ENCODE data around the gene RAD51B. TPM values are rescaled to one million over a fixed set of nuclear protein-coding genes. Genes with fewer than 3 reads are reported as not detected.

Gene RAD51B
- total RNA-seq, 1 experiment from 2014 or later = 20.0 TPM

DNA sequence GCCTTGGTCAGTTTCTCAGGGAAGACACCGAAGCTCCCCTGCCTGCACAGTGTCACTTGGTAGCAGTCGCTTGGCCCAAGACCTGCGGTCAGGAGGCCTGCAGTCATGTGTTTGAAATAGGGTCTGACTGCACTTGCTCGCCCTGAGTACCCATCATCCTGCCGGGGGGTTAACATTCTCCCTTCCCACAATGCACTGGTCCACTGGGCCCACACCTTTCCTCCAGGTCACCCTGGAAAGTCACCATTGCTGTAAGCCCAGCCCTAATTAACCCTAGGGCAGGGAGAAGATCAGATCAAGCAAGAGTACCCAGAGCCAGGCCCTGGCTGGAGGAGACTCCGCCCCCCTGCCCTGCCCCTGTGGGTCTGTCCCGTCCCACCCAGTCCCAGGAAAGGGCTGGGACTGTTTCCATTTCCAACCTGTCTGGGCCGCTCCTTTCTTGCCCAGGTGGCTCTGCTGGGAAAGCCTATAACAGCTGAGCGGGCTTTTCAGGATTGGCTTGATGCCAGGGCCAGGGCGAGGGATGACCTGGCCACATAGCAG lies 886.2 kb downstream of the RAD51B start:
- Histone ChIP-seq H3K9me2 (ENCODE audit: insufficient read depth) (no peaks in the 10 kb centered on the region), H3K27me3 (ENCODE audit: insufficient read depth, low read length) (no peaks in the 10 kb centered on the region), H3K9ac (ENCODE audit: low read length) (no peak overlapping the region), H3K27ac (ENCODE audit: low read depth, low read length) (0 out of 2 replicates have a peak overlapping the region, but pooled peaks have one; percentile 4), H3K4me1 (ENCODE audit: control insufficient read depth in 1 of 2, insufficient read depth in 2 of 2, low read length in 2 of 2) (peaks cover 27 to 47% of the 10 kb centered on the region in 2 experiments), H4K20me1 (ENCODE audit: insufficient read depth) (no peaks in the 10 kb centered on the region), H3K4me3 (replicated peaks in 1 of 2; ENCODE audit: low read depth in 1 of 2, low read length in 2 of 2) (no peak overlapping the region), H3K36me3 (ENCODE audit: control insufficient read depth in 1 of 2, insufficient read depth in 2 of 2, low read length in 2 of 2) (no peaks in the 10 kb centered on the region), H3K79me2 (ENCODE audit: insufficient read depth, low read length) (no peaks in the 10 kb centered on the region), H3K9me3 (ENCODE audit: control insufficient read depth in 1 of 2, insufficient read depth in 1 of 2, low read depth in 1 of 2, low read length in 2 of 2) (no peaks in the 10 kb centered on the region; a peak in 1 of 4 replicates), H3K4me2 (ENCODE audit: low read length) (no peak overlapping the region), H2AFZ (ENCODE audit: low read depth, low read length, poor library complexity, severe bottlenecking) (no peak overlapping the region)
- peak; percentile 54; the same call in 1 of the 2 replicates for ATAC-seq
- ChIA-PET CTCF (no interaction called here), POLR2A (interaction anchor here (1.0 kb wide), 1 partner anchor 87 kb away, joined by 3 read pairs; the partner anchor contains the start of gene ZFP36L1), RAD21 (ENCODE audit: low non-redundant PET in 1 of 2, low total read pairs in 2 of 2, uncharacterized antibody in 2 of 2, unreplicated experiment in 2 of 2) (no interaction called here)
- TF ChIP-seq, protein P1, sequence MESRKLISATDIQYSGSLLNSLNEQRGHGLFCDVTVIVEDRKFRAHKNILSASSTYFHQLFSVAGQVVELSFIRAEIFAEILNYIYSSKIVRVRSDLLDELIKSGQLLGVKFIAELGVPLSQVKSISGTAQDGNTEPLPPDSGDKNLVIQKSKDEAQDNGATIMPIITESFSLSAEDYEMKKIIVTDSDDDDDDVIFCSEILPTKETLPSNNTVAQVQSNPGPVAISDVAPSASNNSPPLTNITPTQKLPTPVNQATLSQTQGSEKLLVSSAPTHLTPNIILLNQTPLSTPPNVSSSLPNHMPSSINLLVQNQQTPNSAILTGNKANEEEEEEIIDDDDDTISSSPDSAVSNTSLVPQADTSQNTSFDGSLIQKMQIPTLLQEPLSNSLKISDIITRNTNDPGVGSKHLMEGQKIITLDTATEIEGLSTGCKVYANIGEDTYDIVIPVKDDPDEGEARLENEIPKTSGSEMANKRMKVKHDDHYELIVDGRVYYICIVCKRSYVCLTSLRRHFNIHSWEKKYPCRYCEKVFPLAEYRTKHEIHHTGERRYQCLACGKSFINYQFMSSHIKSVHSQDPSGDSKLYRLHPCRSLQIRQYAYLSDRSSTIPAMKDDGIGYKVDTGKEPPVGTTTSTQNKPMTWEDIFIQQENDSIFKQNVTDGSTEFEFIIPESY (IDR thresholded peaks at IDR 0.05; ENCODE audit: extremely low read depth, insufficient replicate concordance, low read length) = no peak
- TF ChIP-seq MAX (IDR thresholded peaks at IDR 0.05) = no peak
- TF ChIP-seq ZNF274 (IDR thresholded peaks at IDR 0.05; ENCODE audit: low read depth, low read length) = no peak
- no peak for TF ChIP-seq ZFX (IDR thresholded peaks at IDR 0.05)
- no peak for TF ChIP-seq REST (IDR thresholded peaks at IDR 0.05; ENCODE audit: low read depth)
- TF ChIP-seq EGR1 (IDR thresholded peaks at IDR 0.05; ENCODE audit: low read depth) = no peak
- no peak for TF ChIP-seq EZH2 (IDR thresholded peaks at IDR 0.05)
- no peak for TF ChIP-seq SIN3A (IDR thresholded peaks at IDR 0.05; ENCODE audit: low read depth)
- no peak for TF ChIP-seq SP1 (IDR thresholded peaks at IDR 0.05; ENCODE audit: low read depth)
- TF ChIP-seq CEBPB (IDR thresholded peaks at IDR 0.05; ENCODE audit: low read depth) = no peak
- no peak for TF ChIP-seq CBX3 (IDR thresholded peaks at IDR 0.05; ENCODE audit: low read depth)
- no peak for TF ChIP-seq ATF3 (IDR thresholded peaks at IDR 0.05)
- DNase-seq (ENCODE audit: low read depth, low spot score) = no peak
- BruUV-seq (replicated peaks) = no TSS peak
- intact Hi-C loops (cut with micrococcal nuclease) = no loop called here

All from HCT116 (cell line).